Sigmoid colon (tissue), 7 donors: ENCODE data around the gene PRKACG. TPM values are rescaled to one million over a fixed set of nuclear protein-coding genes. Genes with fewer than 3 reads are reported as not detected.

ENCODE experiments used
- DNase-seq: peaks from one replicate; pipeline ENCODE4 v3.0.0-alpha.2; 2019
- H3K27ac ChIP-seq, 4 donors: fragments of 200-600 bp; sonication (generic); one replicate each; pipeline ENCODE4 v1.5.1; 2016 to 2019; ENCODE audit warnings: mild to moderate bottlenecking in 1 of 4
- H3K27me3 ChIP-seq, 3 donors: fragments of 200-600 bp; sonication (generic); one replicate each; pipeline ENCODE4 v1.5.1; 2019; ENCODE audit warnings: mild to moderate bottlenecking in 1 of 3
- H3K36me3 ChIP-seq, 4 donors: fragments of 200-600 bp; sonication (generic); one replicate each; pipeline ENCODE4 v1.5.1; 2016 to 2019
- H3K4me1 ChIP-seq, 4 donors: fragments of 200-600 bp; sonication (generic); one replicate each; pipeline ENCODE4 v1.5.1; 2017 to 2019
- H3K4me3 ChIP-seq, 4 donors: fragments of 200-600 bp; sonication (generic); one replicate each; pipeline ENCODE4 v1.5.1; 2017 to 2019; ENCODE audit warnings: mild to moderate bottlenecking in 2 of 4, moderate library complexity in 1 of 4
- H3K9me3 ChIP-seq, 4 donors: fragments of 200-600 bp in 3 of 4; sonication (generic) in 3 of 4; one replicate each; pipeline versions ENCODE4 v1.5.1 to v1.6.1; 2013 to 2019
- CTCF ChIP-seq, 4 experiments: fragments of 450-650 bp in 3 of 4; fragments of 200-600 bp in 1 of 4; IDR thresholded peaks; one replicate each; pipeline ENCODE4 v1.5.1; 2016 to 2019; ENCODE audit warnings: antibody characterized with exemption in 4 of 4, mild to moderate bottlenecking in 3 of 4, moderate library complexity in 2 of 4
- EP300 ChIP-seq, 4 donors: sonication (generic); formaldehyde crosslinking; IDR thresholded peaks; one replicate each; pipeline ENCODE4 v1.6.1; 2017; ENCODE audit warnings: antibody characterized with exemption in 4 of 4
- POLR2A ChIP-seq, 2 donors: fragments of 450-650 bp; IDR thresholded peaks; one replicate each; pipeline ENCODE4 v1.6.1; 2016; ENCODE audit warnings: antibody characterized with exemption in 2 of 2, mild to moderate bottlenecking in 2 of 2, moderate library complexity in 2 of 2
- POLR2AphosphoS5 ChIP-seq, 4 donors: sonication (generic); formaldehyde crosslinking; IDR thresholded peaks; one replicate each; pipeline ENCODE4 v1.6.1; 2017; ENCODE audit warnings: antibody characterized with exemption in 4 of 4
- WGBS, 2 donors: extraction: QIAGEN DNeasy Blood & Tissue Kit; methylation state at CpG; one replicate each; pipeline ENCODE4 v1.1.7; 2013; 5-methylcytosine and 5-hydroxymethylcytosine counted together
- intact Hi-C: fragments of 100-400 bp; cut with DNase I; formaldehyde crosslinking; loops from one replicate; pipeline ENCODE4 v1.15.1; 2023
- polyA plus RNA-seq, 3 donors: library from polyadenylated mRNA; stranded (reverse); fragments of 200-250 nt; gene quantifications; one replicate each; pipeline ENCODE4 v1.2.3, GENCODE V29; 2013
- total RNA-seq, 4 donors: library from RNA; depleted of rRNA; stranded (reverse); fragments of >200 nt; gene quantifications; one replicate each; pipeline ENCODE4 v1.1.0, GENCODE V29; 2016
- donor health status: healthy with polysubstance abuse.
- donor health status: Bipolar disorder and iron deficiency.
- donor health status: healthy.

Gene PRKACG
- total and polyA plus RNA-seq, 7 donors = not detected

GRCh38 chr9:69029535-69029934 is 15.6 kb upstream of the PRKACG start:
- intact Hi-C loops = no loop called here
- no peak overlapping the region for H3K4me3 ChIP-seq
- H3K27me3 ChIP-seq = no peaks in the 10 kb centered on the region
- H3K4me1 ChIP-seq = no peaks in the 10 kb centered on the region
- H3K27ac ChIP-seq = no peak overlapping the region
- DNase-seq = no peak
- no peaks in the 10 kb centered on the region for H3K9me3 ChIP-seq
- TF ChIP-seq EP300 (IDR thresholded peaks at IDR 0.05) (no peak), POLR2A (IDR thresholded peaks at IDR 0.05) (no peak), POLR2AphosphoS5 (IDR thresholded peaks at IDR 0.05) (no peak), CTCF (IDR thresholded peaks at IDR 0.05) (no peak)
- H3K36me3 ChIP-seq = no peaks in the 10 kb centered on the region

GRCh38 chr9:69028754-69029153 is 14.8 kb upstream of the PRKACG start:
- no peaks in the 10 kb centered on the region for H3K9me3 ChIP-seq
- H3K4me1 ChIP-seq = no peaks in the 10 kb centered on the region
- WGBS, 2 donors = 53 to 91% methylated on average over 2 of the region's 2 CpGs
- H3K36me3 ChIP-seq = no peaks in the 10 kb centered on the region
- H3K27ac ChIP-seq = no peak overlapping the region
- no peak for DNase-seq
- intact Hi-C loops = no loop called here
- H3K4me3 ChIP-seq = no peak overlapping the region
- TF ChIP-seq CTCF (IDR thresholded peaks at IDR 0.05) = no peak
- H3K27me3 ChIP-seq = no peaks in the 10 kb centered on the region

GRCh38 chr9:69027355-69028097 is 13.6 kb upstream of the PRKACG start:
- no peak for DNase-seq
- 40 to 60% methylated on average over 5 of the region's 5 CpGs for WGBS, 2 donors
- Histone ChIP-seq H3K9me3 (no peaks in the 10 kb centered on the region), H3K27me3 (no peaks in the 10 kb centered on the region), H3K4me1 (no peaks in the 10 kb centered on the region), H3K27ac (no peak overlapping the region), H3K36me3 (no peaks in the 10 kb centered on the region), H3K4me3 (no peak overlapping the region)
- TF ChIP-seq POLR2A (IDR thresholded peaks at IDR 0.05) (no peak), CTCF (IDR thresholded peaks at IDR 0.05) (peak in 3 of 4 experiments; percentile 53 to 74 (median 59))
- intact Hi-C loops = loop anchor here (2.0 kb wide), 1 partner anchor 443 kb away; no protein-coding TSS in a partner anchor

GRCh38 chr9:69023650-69024049 is 9.7 kb upstream of the PRKACG start:
- WGBS, 2 donors = 77% methylated on average over 7 of the region's 7 CpGs
- H3K9me3 ChIP-seq = no peaks in the 10 kb centered on the region
- intact Hi-C loops = no loop called here
- no peaks in the 10 kb centered on the region for H3K36me3 ChIP-seq
- no peak for DNase-seq
- no peak for TF ChIP-seq CTCF (IDR thresholded peaks at IDR 0.05)
- no peak for TF ChIP-seq EP300 (IDR thresholded peaks at IDR 0.05)
- no peak for TF ChIP-seq POLR2AphosphoS5 (IDR thresholded peaks at IDR 0.05)
- TF ChIP-seq POLR2A (IDR thresholded peaks at IDR 0.05) = no peak
- no peaks in the 10 kb centered on the region for H3K27me3 ChIP-seq
- H3K4me1 ChIP-seq = no peaks in the 10 kb centered on the region
- H3K4me3 ChIP-seq = no peak overlapping the region
- no peak overlapping the region for H3K27ac ChIP-seq
